SH-SY5Y (cell line): ENCODE measurements around the gene ANKS6.

Source experiments
- GATA2 ChIP-seq: IDR thresholded peaks from 2 replicates; pipeline ENCODE4 v1.6.1; 2011; ENCODE audit warnings: mild to moderate bottlenecking, low read depth, low read length
- GATA3 ChIP-seq: IDR thresholded peaks from 2 replicates; pipeline ENCODE4 v1.6.1; 2011; ENCODE audit warnings: low read depth, mild to moderate bottlenecking, low read length, moderate library complexity

GRCh38 chr9:98755006-98755618, 41.2 kb downstream of the ANKS6 start:
- TF ChIP-seq GATA3 (no peak), GATA2 (no peak)
